Osteoblast (primary cell): ENCODE results near the gene GUCA1A. TPM values are rescaled to one million over a fixed set of nuclear protein-coding genes. Genes with fewer than 3 reads are reported as not detected.

Source experiments
- DNase-seq: peaks from one replicate; pipeline ENCODE4 v3.0.0; 2011; ENCODE audit warnings: low spot score, mixed read lengths; ENCODE audit not compliant: insufficient read length; ENCODE audit errors: missing footprints
- H2AFZ ChIP-seq: 2 replicates; pipeline ENCODE4 v1.6.0; 2011; ENCODE audit warnings: mild to moderate bottlenecking, low read length
- H3K27ac ChIP-seq: 2 replicates; pipeline ENCODE4 v1.5.1; 2011; ENCODE audit warnings: mild to moderate bottlenecking, low read depth, low read length, moderate library complexity
- H3K27me3 ChIP-seq: 2 replicates; pipeline ENCODE4 v1.6.0; 2012; ENCODE audit warnings: mild to moderate bottlenecking, control low read depth, inconsistent platforms, low read length, moderate library complexity; ENCODE audit not compliant: insufficient read depth
- H3K36me3 ChIP-seq: 2 replicates; pipeline ENCODE4 v1.5.1; 2011; ENCODE audit warnings: mild to moderate bottlenecking, low read length, control low read depth, moderate library complexity; ENCODE audit not compliant: insufficient read depth
- H3K4me1 ChIP-seq: 2 replicates; pipeline ENCODE4 v1.5.1; 2011; ENCODE audit warnings: mild to moderate bottlenecking, low read length, control low read depth, moderate library complexity; ENCODE audit not compliant: insufficient read depth
- H3K4me2 ChIP-seq: 2 replicates; pipeline ENCODE4 v1.6.0; 2011; ENCODE audit warnings: mild to moderate bottlenecking, low read length; ENCODE audit not compliant: insufficient read depth
- H3K4me3 ChIP-seq: fragments of 200-600 bp; sonication (generic); 3 replicates; pipeline ENCODE4 v1.5.1; 2012; ENCODE audit warnings: mild to moderate bottlenecking, low read length, inconsistent platforms; ENCODE audit not compliant: insufficient read depth
- H3K79me2 ChIP-seq: 2 replicates; pipeline ENCODE4 v1.6.0; 2012; ENCODE audit warnings: mild to moderate bottlenecking, low read length, control low read depth, inconsistent platforms; ENCODE audit not compliant: insufficient read depth
- H3K9me3 ChIP-seq: 2 replicates; pipeline ENCODE4 v1.5.1; 2011; ENCODE audit warnings: low read depth, low read length, control low read depth
- H4K20me1 ChIP-seq: 2 replicates; pipeline ENCODE4 v1.6.0; 2012; ENCODE audit warnings: mild to moderate bottlenecking, low read length, control low read depth; ENCODE audit not compliant: insufficient read depth
- CTCF ChIP-seq: IDR thresholded peaks from 2 replicates; pipeline ENCODE4 v1.5.1; 2011; ENCODE audit warnings: mild to moderate bottlenecking, low read depth, low read length, moderate library complexity; ENCODE audit errors: extremely low read depth
- total RNA-seq: library from RNA; depleted of rRNA; stranded (reverse); fragments of >200 nt; gene quantifications from 2 replicates; pipeline ENCODE4 v1.2.3, GENCODE V29; 2012

GUCA1A gene
- total RNA-seq, 1 donor, result not detected

- no peaks in the 10 kb centered on the region for H3K4me1 ChIP-seq
- no peak overlapping the region for H3K4me3 ChIP-seq
- no peak overlapping the region for H3K4me2 ChIP-seq
- no peak overlapping the region for H3K27ac ChIP-seq
- DNase-seq, result no peak
- no peaks in the 10 kb centered on the region for H3K9me3 ChIP-seq
- no peak overlapping the region for H2AFZ ChIP-seq
- no peaks in the 10 kb centered on the region for H4K20me1 ChIP-seq
- H3K27me3 ChIP-seq, result no peaks in the 10 kb centered on the region
- H3K36me3 ChIP-seq, result no peaks in the 10 kb centered on the region
- no peaks in the 10 kb centered on the region for H3K79me2 ChIP-seq
- TF ChIP-seq CTCF, result no peak
Observed at GRCh38 chr6:42176981-42177380, 3.8 kb downstream of the GUCA1A start.

DNA sequence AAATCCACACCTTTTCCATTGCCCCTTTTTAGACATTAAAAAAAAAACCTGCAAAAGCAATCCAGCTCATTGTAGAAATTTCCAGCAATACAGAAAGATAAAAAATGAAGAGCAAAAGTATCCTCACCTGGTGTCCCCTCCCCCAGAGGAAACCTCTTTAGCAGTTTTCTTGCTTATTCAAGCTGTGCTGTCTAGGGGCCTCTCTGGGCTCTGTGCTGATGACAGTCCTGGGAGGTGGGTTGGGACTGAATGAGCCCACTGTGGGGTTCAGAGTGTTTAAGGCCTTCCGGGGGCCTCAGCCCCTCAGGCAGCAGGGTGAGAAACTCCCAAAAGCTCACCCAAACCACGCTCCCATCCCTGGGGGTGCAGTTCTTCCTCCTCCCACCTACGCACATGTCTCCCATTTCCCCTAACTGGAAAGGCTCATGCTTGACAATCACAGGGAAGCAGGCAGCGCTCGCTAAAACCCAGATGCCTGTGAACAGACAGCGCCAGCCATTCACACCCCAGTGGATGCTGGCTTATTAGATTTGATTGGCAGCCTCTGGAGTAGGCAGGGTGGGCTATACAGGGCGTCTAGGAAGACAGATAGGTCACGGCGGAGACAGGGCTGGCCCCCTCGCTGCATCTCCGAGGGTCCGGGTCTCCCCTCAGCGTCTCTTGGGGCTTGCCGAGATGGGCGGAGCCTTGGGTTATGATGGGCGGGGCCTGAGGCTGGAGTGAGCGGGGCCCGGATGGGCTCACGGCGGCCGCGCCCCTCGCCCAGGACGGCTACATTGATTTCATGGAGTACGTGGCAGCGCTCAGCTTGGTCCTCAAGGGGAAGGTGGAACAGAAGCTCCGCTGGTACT is 4.6 kb downstream of the GUCA1A start:
- Histone ChIP-seq H3K4me2 (peak overlapping the region; percentile 40), H4K20me1 (no peaks in the 10 kb centered on the region), H2AFZ (peak overlapping the region; percentile 73), H3K27ac (no peak overlapping the region), H3K27me3 (no peaks in the 10 kb centered on the region), H3K36me3 (no peaks in the 10 kb centered on the region), H3K4me1 (no peaks in the 10 kb centered on the region), H3K79me2 (no peaks in the 10 kb centered on the region), H3K4me3 (peak overlapping the region; percentile 53), H3K9me3 (no peaks in the 10 kb centered on the region)
- DNase-seq, result no peak
- no peak for TF ChIP-seq CTCF

DNA sequence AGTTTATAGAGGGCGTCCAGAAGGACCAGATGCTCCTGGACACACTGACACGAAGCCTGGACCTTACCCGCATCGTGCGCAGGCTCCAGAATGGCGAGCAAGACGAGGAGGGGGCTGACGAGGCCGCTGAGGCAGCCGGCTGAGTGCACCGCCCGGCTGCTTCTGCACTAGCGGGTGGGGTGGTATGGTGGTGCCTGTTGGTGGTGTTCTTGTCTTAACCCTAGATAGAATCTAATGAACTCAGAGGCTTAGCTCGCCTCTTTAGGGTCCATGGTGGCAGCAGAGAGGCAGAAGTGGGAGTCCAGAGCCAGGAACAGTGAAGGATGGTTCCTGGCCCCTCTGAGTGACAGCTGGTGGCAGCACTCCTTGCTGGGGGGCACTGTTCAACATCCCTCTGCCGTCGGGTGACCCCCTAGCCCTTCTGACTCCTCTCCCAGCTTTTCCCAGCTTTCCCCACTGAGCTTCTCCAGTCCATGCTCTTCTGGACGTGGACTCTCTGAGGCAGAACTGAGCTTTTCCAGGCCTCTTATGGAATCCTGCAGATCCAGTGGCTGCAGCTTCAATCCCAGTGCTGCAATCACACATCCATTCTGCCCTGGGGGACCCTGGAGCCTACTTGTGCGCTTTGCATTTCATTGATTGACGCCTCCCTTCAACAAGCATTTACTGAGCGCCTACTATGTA is 6.2 kb downstream of the GUCA1A start:
- no peak for DNase-seq
- H3K27me3 ChIP-seq, result no peaks in the 10 kb centered on the region
- no peak for TF ChIP-seq CTCF
- H3K4me2 ChIP-seq, result no peak overlapping the region
- H3K4me3 ChIP-seq, result no peak overlapping the region
- H3K79me2 ChIP-seq, result no peaks in the 10 kb centered on the region
- H3K4me1 ChIP-seq, result no peaks in the 10 kb centered on the region
- H3K27ac ChIP-seq, result no peak overlapping the region
- no peaks in the 10 kb centered on the region for H3K9me3 ChIP-seq
- no peaks in the 10 kb centered on the region for H4K20me1 ChIP-seq
- no peak overlapping the region for H2AFZ ChIP-seq
- H3K36me3 ChIP-seq, result no peaks in the 10 kb centered on the region

- H3K4me3 ChIP-seq, result no peak overlapping the region
- no peak overlapping the region for H3K4me2 ChIP-seq
- H2AFZ ChIP-seq, result no peak overlapping the region
- no peak for TF ChIP-seq CTCF
- no peaks in the 10 kb centered on the region for H3K79me2 ChIP-seq
- no peaks in the 10 kb centered on the region for H3K36me3 ChIP-seq
- H4K20me1 ChIP-seq, result no peaks in the 10 kb centered on the region
- no peak for DNase-seq
- H3K9me3 ChIP-seq, result no peaks in the 10 kb centered on the region
- no peaks in the 10 kb centered on the region for H3K4me1 ChIP-seq
- no peak overlapping the region for H3K27ac ChIP-seq
- H3K27me3 ChIP-seq, result no peaks in the 10 kb centered on the region
Observed at GRCh38 chr6:42179945-42180313, 6.8 kb downstream of the GUCA1A start.
